IMR-90 (cell line): Measurements from ENCODE around the gene SOX12.

ENCODE experiments used
- BHLHE40 ChIP-seq: fragments of 150-350 bp; IDR thresholded peaks from 2 replicates; pipeline ENCODE4 v1.6.1; 2016; ENCODE audit warnings: mild to moderate bottlenecking, low read depth, low read length
- FOS ChIP-seq: fragments of 150-350 bp; IDR thresholded peaks from 2 replicates; pipeline ENCODE4 v1.6.1; 2016; ENCODE audit warnings: low read depth, low read length
- MAZ ChIP-seq: IDR thresholded peaks from 2 replicates; pipeline ENCODE4 v1.6.1; 2012; ENCODE audit warnings: low read depth, mild to moderate bottlenecking, low read length, improper control_type of control experiment, moderate library complexity, borderline replicate concordance
- MXI1 ChIP-seq: IDR thresholded peaks from 2 replicates; pipeline ENCODE4 v1.6.1; 2012; ENCODE audit warnings: low read depth, mild to moderate bottlenecking, low read length, moderate library complexity, borderline replicate concordance
- NFE2L2 ChIP-seq: fragments of 150-350 bp; IDR thresholded peaks from 2 replicates; pipeline ENCODE4 v1.6.1; 2016; ENCODE audit warnings: low read depth, mild to moderate bottlenecking, low read length
- POLR2A ChIP-seq: IDR thresholded peaks from 2 replicates; pipeline ENCODE4 v1.6.1; 2012; ENCODE audit warnings: mild to moderate bottlenecking, low read depth, low read length
- SMC3 ChIP-seq: fragments of 150-350 bp; IDR thresholded peaks from 2 replicates; pipeline ENCODE4 v1.6.1; 2016; ENCODE audit warnings: low read depth, mild to moderate bottlenecking, antibody characterized with exemption, low read length, moderate library complexity
- TF ChIP-seq, protein P1 (sequence below): conservative IDR thresholded peaks from 2 replicates; pipeline ENCODE4 v1.5.1; 2012; ENCODE audit warnings: mild to moderate bottlenecking, low read depth, low read length, improper control_type of control experiment
- TF ChIP-seq, protein P2 (sequence below): fragments of 150-350 bp; IDR thresholded peaks from 2 replicates; pipeline ENCODE4 v1.6.1; 2016; ENCODE audit warnings: low read depth, mild to moderate bottlenecking, low read length, moderate library complexity, borderline replicate concordance
- TF ChIP-seq, protein P3 (sequence below): fragments of 150-350 bp; IDR thresholded peaks from 2 replicates; pipeline ENCODE4 v1.6.1; 2017; ENCODE audit warnings: mild to moderate bottlenecking, antibody characterized with exemption, low read length, low read depth

DNA sequence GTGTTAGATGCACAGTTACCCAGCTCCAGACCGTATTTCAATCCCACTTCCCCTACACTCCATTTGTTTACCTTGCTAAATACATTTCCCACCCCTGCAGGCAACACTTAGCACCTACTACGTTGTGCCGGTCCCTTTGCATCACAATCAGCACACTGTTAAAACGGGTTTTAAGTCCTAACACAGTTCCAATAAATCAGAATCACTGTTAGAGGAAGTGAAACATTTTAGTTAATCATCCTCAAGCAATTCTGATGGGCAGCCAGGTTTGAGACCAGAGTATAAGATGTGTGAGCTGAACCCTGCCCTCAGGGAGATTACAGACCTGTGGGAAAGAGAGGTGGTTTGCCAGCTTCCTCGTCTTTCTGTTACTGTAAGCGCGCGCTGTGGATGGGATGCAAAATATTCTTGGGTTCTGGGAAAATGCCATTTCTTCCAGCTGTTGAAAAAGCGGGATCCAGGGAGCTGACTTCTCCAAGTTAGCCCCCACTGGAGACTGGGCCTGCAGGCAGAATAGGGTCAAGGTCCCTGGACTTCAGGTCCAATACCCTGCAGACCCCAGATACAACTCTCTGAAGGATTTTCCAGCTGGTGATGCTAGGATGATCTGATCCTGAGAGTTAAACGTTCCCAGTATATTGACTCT, 24.9 kb upstream of the SOX12 start:
- TF ChIP-seq FOS: no peak
- TF ChIP-seq, protein P1, sequence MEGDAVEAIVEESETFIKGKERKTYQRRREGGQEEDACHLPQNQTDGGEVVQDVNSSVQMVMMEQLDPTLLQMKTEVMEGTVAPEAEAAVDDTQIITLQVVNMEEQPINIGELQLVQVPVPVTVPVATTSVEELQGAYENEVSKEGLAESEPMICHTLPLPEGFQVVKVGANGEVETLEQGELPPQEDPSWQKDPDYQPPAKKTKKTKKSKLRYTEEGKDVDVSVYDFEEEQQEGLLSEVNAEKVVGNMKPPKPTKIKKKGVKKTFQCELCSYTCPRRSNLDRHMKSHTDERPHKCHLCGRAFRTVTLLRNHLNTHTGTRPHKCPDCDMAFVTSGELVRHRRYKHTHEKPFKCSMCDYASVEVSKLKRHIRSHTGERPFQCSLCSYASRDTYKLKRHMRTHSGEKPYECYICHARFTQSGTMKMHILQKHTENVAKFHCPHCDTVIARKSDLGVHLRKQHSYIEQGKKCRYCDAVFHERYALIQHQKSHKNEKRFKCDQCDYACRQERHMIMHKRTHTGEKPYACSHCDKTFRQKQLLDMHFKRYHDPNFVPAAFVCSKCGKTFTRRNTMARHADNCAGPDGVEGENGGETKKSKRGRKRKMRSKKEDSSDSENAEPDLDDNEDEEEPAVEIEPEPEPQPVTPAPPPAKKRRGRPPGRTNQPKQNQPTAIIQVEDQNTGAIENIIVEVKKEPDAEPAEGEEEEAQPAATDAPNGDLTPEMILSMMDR: no peak
- TF ChIP-seq BHLHE40: no peak
- no peak for TF ChIP-seq POLR2A
- TF ChIP-seq, protein P2, sequence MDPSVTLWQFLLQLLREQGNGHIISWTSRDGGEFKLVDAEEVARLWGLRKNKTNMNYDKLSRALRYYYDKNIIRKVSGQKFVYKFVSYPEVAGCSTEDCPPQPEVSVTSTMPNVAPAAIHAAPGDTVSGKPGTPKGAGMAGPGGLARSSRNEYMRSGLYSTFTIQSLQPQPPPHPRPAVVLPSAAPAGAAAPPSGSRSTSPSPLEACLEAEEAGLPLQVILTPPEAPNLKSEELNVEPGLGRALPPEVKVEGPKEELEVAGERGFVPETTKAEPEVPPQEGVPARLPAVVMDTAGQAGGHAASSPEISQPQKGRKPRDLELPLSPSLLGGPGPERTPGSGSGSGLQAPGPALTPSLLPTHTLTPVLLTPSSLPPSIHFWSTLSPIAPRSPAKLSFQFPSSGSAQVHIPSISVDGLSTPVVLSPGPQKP: no peak
- TF ChIP-seq NFE2L2: no peak
- TF ChIP-seq, protein P3, sequence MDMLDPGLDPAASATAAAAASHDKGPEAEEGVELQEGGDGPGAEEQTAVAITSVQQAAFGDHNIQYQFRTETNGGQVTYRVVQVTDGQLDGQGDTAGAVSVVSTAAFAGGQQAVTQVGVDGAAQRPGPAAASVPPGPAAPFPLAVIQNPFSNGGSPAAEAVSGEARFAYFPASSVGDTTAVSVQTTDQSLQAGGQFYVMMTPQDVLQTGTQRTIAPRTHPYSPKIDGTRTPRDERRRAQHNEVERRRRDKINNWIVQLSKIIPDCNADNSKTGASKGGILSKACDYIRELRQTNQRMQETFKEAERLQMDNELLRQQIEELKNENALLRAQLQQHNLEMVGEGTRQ: no peak
- no peak for TF ChIP-seq SMC3
- no peak for TF ChIP-seq MAZ
- no peak for TF ChIP-seq MXI1
